Esophagus mucosa (tissue), 1 donor: ENCODE measurements around the gene CD151. TPM values are rescaled to one million over a fixed set of nuclear protein-coding genes. Genes with fewer than 3 reads are reported as not detected.

Source experiments
- ATAC-seq: fragments of 200-7000 bp; cut with Tn5 transposase; one replicate; pipeline ENCODE4 v1.9.1; 2020
- total RNA-seq: library from RNA; stranded (reverse); gene quantifications from one replicate; pipeline ENCODE4 v1.2.4, GENCODE V29; 2023
- donor health status: DM: yes; HTN: yes; CAD: no.

The CD151 gene
- total RNA-seq, 1 donor from 2014 or later = 109 TPM

DNA sequence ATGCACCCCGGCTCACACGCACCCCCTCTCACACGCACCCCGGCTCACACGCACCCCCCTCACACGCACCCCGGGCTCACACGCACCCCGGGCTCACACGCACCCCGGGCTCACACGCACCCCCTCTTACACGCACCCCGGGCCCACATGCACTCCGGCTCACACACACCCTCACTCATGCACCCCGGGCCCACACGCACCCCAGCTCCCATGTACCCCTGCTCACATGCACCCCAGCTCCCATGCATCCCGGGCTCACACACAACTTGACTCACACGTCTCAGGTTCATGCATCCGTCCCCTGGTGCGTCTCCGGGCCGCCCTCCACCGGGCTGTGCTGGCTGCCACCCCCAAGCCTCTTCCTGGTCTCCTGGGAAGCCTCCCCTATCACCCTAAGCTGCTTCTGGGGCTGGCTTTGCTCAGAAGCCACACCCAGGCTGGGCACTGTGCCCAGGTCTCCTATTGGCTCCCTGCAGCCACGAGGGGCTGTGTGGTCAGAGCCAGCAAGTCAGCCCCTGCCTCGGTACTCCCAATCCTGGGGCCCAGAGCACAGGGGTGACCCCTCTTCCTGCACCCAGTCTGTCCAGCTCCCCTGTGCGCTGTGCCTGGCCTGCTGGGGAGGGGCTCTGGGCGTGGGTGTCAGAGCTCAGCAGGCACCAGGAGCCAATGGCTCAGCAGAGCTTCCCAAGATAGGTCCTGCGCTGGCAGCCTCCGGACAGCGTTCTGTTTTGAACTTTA, 26.8 kb downstream of the CD151 start:
- peak; percentile 70 for ATAC-seq

DNA sequence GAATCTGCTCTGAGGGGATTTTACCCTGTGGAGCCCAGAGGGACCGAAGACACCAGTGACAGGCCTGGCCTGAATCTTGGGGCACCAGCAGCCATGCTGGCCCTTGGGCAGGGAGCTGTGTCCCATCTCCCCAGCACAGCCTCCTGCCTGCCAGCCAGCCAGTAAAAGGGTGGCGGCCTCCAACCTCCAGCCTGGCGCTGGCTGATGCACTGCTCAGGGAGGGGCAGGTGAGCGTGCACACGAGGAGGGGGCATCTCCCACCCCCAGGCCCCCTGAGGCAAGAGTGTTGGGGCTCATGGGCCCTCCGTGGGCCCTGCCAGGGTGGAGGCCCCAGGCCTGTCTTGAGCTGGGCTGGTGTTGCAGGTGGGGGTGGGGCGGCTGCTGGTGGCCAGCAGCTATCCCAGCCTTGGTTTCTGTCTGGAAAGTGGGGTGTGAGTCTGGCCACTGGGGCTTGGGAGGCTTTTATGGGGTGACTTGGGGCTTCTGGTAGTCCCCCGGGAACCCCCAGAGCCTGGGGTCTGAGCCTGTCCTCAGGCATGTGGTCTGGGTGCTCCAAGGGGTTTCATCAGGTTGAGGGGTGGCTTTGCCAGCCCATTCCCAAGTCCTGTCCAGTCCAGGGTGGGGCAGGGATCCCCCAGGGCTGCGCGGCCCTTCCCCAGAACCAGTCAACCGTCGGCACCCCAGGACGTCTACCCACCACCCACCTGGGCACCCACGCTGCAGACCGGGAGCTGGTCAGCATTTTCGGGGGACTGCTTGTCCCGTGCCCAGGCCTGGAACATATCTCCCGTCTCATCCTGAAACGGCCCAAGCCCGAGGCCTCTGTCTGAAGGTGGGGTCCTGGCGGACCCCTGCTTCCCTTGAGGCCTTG, 27.7 kb downstream of the CD151 start:
- no peak for ATAC-seq

DNA sequence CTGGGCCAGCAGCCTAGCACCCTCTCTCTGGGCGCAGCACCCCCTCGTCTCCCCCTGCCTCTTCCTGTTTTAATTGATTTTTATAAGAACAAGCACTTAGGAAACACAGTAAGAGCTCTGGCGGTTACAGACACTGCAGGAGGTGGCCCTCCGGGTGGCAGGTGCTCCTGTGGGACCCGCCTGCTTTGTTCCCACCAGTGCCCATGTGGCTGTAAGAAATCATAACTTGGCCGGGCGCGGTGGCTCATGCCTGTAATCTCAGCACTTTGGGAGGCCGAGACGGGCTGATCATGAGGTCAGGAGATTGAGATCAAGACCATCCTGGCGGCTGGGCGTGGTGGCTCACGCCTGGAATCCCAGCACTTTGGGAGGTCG, 28.3 kb downstream of the CD151 start:
- no peak for ATAC-seq

DNA sequence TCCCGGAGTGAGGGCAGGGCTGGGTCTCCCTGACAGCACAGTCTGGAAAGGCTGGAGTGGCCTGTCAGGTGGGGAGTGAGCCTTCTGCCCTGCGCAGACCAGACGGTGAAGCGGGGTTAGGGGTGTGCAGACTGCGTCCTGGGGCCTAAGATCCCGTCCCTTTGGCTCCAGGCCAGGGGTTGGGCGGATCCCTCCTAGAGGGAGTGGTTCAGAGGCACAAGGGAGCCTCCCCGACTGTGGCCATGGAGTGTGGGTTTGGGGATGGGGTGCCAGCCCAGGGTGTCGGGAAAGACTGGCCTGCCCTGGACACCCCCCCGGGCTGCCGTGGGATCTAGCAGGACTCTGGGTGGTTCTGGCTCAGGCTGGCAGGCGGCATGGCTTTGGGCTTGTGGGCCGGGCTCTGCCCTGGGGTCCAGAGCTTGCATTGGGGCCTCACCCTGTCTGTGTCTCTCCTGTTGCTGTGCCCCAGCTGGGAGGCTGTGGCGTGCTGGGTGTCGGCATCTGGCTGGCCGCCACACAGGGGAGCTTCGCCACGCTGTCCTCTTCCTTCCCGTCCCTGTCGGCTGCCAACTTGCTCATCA, 29.4 kb downstream of the CD151 start:
- ATAC-seq = no peak

DNA sequence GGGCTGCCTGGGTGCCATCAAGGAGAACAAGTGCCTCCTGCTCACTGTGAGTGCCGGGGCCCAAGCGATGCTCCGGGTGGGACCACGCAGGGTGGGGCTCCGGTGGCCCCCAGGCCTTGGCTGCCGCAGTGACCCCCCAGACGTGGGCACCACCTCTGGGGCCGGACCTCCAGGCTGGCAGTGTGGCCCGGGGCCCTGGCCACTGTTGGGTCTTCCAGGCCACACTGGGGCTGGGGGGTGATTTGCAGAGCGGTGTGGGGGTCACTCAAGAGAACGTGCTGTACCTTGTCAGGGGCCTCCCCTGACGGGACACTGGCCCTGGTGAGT, 29.9 kb downstream of the CD151 start:
- no peak for ATAC-seq

DNA sequence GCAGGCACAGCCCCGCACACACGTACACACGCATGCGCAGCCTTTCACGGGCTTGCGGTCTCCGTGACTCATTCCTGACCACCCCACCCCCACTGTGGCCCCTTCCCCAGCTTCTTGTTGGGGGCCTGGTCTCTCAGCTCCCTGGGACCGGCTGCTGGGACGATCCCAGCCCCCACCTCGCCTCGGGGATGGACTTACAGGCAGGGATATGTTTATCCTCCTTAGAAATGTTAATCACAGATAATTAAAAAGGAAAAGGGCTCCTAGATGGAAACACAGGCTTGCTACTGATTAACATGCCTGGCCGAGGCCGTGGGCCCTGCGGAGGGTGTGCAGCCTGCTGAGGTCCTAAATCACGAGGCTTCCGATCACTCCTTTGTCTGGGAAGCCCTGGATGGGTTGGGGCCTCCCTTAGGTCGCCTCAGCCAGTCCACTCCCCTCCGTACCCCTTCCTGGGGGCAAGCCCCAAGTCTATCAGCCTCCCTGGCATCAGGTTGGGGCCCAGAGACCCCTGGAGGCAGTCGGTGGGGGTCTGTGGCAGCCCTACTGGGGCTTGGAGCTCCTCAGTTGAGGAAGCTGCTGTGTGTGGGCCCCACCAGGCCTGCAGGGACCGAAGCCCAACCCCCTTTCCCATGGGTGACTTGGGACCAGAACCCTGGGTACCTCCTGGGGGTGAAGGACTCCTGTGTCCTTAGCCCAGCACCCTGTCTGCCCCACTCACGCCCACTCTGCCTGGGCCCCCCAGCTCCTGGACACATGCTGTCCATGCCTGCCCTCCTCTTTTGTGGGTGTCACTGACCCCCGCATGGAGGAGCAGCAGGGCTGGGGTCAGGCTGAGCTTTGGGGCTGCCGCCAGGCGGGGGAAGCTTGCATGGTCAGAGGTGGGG, 30.5 kb downstream of the CD151 start:
- no peak for ATAC-seq

DNA sequence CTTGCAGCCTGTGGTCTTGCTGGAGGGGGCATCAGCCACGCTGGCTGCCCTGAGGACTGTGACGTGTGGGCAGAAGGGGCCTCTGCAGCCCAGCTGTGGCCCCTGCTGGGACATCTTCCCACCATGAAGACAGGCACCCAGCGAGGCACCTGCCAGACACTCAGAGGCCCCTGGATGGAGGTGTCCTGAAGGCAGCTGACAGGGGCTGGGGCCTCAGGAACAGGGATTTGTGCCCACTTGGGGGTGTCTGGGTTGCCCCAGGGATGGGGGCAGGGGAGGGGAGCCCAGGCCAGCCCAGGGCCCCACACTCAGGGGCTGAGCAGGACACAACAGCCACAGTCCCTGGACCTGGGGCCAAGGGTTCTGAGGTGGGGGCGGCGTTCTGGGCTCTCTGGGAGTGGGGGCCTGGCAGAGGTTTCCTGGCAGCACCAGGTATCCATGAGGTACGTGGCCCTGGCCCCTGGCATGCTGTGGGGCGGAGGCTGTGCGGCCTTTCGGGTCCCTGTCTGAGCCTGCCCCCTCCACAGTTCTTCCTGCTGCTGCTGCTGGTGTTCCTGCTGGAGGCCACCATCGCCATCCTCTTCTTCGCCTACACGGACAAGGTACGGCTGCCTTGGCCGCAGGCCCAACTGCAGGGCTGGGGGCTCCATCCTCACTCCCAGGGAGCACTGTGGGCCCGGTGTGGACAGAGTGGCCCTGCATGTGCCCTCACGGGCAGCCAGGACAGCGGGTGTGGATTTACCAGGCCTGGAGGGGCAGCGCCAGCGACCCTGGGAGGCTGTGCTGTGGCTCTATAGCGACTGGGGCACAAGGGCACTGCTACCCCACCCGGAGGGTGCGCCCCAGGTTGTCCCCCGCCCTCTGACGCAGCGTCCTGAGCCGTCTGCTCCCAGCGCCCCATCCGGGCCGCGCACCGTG, 31.4 kb downstream of the CD151 start:
- no peak for ATAC-seq

DNA sequence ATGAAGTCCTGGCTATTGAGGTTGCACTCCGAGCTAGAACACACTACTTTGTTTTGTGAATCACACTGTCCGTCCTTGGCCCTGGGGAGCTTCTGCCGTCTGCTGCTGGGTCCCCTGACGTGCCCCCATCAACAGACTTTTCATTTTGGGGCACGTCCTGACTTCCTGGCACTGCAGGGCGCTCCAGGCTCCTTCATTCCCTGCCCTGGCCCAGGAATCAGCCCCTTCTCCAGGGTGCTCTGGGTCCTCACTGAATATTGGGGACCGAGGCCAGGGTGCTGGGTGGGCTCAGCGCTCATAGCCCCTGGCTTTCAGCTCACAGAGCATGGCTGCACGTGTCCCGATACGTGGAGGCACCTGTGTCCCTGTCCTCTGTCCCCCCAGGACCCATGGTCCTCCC, 32.1 kb downstream of the CD151 start:
- no peak for ATAC-seq

DNA sequence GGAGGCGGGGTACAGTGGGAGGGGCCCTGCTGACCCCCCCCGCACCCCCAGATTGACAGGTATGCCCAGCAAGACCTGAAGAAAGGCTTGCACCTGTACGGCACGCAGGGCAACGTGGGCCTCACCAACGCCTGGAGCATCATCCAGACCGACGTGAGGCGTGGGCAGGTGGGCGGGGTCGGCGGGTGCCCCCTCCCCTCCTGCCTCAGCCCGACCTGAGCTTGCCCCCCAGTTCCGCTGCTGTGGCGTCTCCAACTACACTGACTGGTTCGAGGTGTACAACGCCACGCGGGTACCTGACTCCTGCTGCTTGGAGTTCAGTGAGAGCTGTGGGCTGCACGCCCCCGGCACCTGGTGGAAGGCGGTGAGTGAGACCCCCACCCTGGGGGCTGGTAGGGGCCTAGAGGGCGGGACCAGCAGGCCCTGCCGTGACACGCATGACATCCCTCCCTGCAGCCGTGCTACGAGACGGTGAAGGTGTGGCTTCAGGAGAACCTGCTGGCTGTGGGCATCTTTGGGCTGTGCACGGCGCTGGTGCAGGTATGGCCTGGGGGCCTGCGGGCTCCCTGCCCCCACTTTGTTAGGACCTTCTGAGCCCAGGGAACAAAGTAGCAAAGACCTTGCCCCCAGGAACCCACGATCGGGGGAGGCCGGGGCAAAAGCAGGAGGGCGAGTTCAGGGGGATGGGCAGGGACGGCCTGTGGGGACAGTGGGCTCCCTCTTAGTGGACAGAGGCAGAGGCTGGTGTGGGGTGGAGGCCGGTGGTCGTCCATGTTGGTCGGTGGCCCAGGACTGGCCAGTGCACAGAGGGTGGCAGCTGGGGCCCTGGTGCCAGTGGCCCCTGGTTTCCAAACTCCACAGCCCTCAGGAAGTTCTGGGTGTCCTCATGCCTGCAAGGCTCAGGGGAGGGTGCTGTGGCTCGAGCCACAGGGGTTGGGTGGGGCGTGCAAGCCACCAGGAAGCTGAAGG, 33.0 kb downstream of the CD151 start:
- no peak for ATAC-seq

DNA sequence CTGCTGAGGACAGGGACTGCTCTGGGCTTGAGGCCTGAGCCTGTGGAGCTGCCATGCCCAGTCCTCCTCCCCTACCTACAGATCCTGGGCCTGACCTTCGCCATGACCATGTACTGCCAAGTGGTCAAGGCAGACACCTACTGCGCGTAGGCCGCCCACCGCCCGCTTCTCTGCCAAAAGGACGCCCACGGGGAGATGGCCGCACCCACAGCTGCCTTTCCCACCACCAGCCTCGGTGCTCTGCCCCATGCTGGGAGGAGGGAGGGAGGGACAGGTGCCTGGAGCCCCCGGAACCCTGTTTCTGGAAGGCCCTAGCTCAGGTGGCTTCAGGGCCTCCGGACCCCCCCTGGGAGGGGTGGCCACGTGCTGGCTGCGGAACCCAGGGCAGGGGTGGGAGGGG, 33.7 kb downstream of the CD151 start:
- ATAC-seq = no peak

DNA sequence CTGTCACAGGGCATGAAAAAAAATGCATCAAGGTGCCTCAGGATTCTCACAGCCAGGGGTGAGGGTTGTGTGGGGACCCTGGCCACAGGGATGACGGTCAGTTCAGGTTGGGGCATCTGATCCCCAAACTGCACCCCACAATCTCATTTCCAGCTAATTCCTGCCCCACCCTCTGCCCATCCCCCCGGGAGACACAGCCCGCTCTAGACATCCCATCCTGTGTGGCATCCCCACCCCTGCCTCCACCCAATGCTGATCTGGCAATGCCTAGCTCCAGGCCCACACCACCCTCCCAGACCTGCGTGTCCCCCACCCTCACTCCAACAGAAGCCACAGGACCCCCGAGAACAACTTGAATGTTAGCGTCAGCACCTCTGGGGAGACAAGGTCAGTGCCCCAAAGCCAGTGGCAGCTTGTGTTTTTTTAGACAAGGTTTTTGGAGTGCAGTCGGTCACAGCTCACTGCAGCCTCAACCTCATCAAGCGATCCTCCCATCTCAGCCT, 35.2 kb downstream of the CD151 start:
- no peak for ATAC-seq

DNA sequence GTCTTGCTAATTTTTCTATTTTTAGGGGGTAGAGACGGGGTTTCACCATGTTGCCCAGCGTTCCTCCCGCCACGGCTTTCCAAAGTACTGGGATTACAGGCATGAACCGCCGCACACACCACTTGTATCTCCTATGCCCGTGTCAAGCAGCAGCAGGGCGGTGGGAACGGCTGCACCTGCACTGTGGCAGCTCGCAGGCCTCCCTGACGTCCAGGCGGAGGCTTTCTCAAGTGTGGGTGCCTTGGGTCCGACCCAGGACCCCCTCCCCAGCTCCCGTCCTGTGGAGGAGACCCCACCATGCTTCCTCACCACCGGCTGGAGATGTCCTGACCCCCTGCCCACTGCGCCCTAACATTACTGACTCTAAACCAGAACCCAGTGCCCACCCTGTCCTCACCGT, 35.6 kb downstream of the CD151 start:
- no peak for ATAC-seq

DNA sequence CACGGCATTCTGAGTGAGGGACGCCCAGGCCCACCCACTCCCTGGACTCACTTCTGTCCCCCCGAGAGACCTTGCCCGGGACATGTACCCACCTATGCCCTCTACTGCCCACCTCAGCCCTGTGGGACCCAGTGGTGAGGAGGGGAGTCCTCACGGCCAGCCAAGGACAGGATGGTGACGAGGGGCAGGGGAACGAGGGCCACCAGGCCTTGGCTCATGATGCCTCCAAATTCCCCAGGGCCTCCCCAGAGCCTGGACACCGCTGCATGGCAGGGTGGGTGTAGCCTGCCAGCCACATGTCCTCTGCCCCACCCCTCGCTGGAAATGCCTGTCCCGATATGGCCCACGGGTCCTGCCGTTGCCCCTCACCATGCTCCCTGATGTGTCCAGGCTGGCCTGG, 36.0 kb downstream of the CD151 start:
- no peak for ATAC-seq

DNA sequence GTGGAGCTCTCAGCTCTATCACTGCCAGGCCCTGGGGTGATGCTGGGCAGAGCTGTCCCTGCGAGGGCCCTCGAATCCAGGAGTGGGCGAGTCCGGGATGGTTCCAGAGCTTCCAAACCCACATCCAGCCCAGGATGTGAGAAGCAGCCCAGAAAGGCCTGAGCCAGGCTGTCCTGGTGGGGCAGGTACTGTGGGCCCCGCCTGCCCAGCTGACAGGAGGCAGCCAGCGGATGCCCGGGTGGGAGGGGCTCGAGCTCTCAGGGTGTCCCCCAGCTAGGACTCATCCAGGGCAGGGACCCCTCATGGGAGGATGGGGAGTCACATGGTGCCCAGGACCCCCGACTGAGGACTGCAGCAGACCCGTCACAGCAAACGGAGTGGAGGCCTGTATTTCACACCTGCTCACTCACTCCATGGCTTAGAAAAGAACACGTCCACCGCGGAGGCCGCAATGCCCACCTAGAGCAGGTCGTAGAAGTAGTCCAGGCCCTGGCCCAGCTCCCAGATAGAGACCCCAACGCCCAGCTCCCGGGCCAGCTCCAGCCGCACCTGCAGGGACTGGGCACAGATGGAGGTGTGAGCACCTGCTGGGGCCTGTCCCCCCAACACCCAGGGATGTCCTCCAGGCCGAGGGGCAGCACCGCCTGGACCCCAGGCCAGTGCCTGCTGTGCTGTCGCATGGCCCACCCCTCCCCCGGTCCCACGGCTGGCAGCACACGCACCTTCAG, 36.8 kb downstream of the CD151 start:
- no peak for ATAC-seq

DNA sequence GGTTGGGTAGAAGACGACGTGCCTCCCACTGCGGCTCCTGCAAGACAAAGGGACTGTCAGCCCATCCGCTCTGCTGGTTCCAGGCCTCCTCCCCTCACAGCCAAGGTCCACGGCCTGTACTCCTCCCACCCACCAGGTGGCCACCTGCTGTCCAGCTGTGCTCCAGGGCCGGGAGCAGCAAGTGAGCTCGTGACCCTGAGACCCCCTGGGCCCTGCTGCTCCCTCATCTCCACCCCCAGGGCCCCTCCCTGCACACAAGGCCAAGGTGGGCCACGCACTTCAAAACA, 37.3 kb downstream of the CD151 start:
- ATAC-seq = no peak

DNA sequence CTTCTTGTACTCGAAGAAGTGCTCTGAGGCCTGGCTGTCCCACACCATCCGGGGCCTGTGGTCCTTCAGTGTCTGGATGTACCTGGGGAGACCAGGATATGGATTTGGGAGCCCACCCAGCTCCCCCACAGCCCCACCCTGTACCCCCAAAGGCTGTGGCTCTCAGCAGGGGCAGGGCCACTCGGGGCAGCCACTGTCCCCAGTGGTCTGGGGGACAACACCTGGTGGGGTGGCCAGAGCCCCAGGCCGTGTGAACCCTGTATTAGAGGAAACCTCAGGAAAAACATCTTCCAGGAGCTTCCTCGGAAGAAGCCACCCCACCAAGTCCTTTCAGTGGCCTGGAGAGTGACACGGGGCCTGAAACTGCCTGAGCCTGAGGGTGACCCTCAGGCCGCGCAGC, 37.7 kb downstream of the CD151 start:
- ATAC-seq = no peak

DNA sequence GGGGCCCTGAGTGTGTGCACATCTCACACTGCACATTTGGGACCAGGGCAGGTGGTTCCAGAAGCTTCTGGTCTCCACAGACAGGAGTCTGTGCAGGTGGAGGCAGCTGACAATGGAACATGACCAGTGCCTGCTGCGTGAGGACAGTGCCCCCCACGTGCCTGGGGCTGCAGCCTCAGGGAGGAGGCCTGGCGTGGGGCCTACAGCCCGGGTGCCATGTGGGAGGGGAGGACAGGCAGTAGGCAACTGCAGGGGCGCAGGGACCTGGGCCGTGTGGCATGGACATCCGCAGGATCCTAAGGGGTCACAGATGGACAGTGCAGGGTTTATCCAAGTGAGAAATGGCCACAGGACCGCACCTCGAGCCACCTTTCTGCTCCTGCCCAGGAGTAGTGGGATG, 38.7 kb downstream of the CD151 start:
- ATAC-seq = no peak

DNA sequence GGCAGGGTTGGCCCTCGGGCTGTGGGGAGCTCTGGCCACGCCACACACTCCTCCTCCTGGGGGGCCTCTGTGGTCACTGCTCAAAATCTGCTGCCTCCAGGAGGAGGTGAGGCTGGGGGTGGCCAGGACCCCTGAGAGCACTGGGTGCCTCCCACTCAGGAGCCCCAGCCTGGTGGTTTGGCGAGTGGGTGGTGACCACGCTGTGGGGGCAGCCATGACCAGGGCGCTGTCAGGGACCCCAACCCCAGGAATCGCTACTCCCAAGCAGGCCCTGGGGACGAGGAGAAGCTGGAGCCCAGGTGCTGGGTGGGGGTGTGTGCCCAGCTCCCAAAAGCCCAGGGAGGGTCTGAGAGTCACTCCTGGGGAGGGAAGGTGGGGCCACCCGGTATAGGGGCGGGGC, 40.0 kb downstream of the CD151 start:
- no peak for ATAC-seq

DNA sequence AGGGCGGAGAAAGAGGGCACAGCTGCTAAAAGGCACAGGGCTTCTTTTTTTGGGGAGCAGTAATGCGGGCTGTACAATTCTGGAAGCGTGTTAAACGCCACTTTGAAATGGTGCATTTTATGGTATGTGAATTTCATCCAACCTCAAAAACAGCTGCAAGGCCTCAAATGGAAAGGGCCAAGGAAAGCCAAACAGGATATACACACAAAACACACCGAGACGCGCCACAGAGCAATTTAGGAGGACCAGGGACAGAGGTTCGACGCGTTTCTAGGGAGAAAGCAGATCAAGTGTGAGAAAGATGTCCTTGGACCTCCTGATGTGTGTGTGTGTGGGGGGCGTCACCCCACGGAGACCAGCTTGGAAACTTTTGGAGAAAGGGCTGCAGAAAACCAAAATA, 41.0 kb downstream of the CD151 start:
- ATAC-seq = no peak

DNA sequence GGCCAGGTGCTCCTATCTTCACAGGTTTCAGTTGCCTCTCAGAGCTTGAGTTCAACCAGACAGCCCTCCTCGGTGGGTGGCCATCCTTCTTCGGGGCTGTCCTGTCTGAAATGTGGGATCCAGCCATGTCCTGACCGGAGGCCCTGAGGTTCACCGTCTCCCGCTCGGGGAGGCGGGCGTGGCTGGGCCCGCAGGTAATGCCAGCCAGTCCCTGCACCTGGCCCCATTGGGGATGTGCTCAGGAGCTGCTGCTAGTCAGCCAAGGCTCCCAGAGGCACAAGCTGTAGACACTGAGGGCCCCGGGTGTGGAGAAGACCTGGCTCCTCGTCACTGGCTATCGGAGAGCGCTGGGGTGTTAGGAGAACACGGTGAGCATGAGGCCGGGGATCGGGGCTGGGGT, 42.5 kb downstream of the CD151 start:
- ATAC-seq = no peak
